GM18870 (cell line): ENCODE data around the gene TRIM38.
"Not testable (repeated sequence)": the region's sequence is repeated elsewhere in the genome, so short reads cannot be mapped to it uniquely, and the experiment has no call there.

Source experiments
- ATAC-seq: cut with Tn5 transposase; IDR thresholded peaks from one replicate; pipeline ENCODE4 v1.9.1; 2021; ENCODE audit warnings: moderate library complexity; ENCODE audit not compliant: unreplicated experiment

The TRIM38 gene

GRCh38 chr6:26000366-26001144 is 38.0 kb downstream of the TRIM38 start:
- ATAC-seq, result no peak

DNA sequence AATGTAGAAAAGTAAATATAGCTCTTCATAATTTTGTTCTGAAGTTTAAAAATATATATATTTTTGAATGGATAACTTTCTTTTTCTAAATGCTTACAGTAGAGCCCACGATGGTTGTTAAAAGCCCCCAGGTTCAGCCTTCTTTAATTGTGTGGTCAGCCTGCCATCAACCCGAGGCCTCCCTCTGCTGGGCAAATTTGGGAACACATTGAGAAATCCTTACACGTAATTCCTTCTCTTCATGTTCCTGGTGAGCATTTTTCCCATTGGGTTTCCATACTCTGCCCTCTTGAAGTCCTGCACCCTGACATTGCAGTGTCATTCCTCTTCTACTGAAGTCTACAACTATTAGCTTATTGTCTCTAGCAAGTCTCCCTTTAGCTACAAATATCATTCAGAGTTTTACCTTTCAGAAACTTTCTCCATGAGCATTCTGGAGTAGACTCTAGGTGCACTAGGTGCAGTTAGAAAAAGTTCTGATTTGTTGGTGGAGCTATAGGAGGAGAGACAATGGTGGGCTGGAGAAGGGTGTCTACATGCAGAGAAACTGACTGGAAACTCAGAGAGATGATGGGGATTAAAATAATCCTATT is 40.6 kb downstream of the TRIM38 start:
- ATAC-seq, result no peak

GRCh38 chr6:26006086-26006939 is 43.7 kb downstream of the TRIM38 start:
- no peak for ATAC-seq

DNA sequence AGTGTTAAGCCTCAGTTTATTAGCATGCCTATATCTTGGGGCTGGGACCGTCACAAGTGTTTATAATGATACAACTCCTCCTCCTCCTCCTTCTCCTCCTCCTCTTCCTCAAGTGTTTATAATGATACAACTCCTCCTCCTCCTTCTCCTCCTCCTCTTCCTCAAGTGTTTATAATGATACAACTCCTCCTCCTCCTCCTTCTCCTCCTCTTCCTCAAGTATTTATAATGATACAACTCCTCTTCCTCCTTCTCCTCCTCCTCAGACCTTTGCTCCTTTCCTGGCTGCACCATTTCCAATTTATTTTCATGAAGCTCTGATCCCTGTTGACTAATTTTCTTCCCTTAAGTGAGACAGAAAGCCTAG is 44.3 kb downstream of the TRIM38 start:
- ATAC-seq, result not testable (repeated sequence)

- ATAC-seq, result no peak
Measured at GRCh38 chr6:26008470-26008869, 45.9 kb downstream of the TRIM38 start.

DNA sequence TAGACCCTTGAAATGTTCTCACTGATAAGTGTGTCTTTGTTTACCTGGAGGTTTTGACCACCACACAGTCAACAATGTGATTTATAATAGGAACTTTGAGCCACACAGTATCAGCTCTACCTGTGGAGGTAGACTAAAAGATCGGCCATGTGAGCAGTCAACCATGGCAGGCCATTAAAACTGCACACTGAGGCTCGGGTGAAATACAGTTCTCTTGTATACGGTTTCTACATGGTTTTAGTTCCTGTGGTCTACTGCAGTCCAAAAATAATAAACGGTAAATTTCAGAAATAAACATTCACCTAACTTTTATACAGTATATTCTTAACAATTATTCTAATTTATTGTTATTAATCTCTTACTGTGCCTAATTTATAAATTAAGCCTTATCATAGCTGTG is 47.2 kb downstream of the TRIM38 start:
- no peak for ATAC-seq

- ATAC-seq, result no peak
Measured at GRCh38 chr6:26012061-26012460, 49.5 kb downstream of the TRIM38 start.

GRCh38 chr6:26014386-26014785 is 51.8 kb downstream of the TRIM38 start:
- ATAC-seq, result not testable (repeated sequence)

- no peak for ATAC-seq
Measured at GRCh38 chr6:26016245-26016962, 53.8 kb downstream of the TRIM38 start.

DNA sequence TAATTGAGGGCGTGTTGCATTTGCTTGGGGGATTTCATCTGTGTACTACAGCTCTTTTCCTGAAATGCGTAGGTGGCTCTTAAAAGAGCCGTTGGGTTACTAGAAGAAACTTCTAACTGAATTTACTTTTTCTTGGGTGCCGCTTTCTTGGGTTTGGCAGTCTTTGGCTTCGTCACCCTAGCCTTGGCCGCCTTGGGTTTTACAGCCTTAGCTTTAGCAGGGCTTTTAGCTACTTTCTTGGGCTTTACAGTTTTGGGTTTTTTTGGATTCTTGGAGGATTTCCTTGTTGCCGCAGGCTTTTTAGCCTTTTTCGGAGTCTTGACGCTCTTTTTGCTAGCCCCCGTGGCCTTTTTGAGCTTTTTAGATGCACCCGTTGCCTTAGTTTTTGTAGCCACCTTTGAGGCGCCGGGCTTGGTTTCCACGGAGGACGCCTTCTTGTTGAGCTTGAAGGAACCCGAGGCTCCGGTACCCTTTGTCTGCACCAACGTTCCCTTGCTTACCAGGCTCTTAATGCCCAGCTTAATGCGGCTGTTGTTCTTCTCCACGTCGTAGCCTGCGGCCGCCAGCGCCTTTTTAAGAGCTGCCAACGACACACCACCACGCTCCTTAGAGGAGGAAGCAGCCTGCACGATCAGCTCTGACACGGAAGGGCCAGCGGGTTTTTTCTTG is 54.5 kb downstream of the TRIM38 start:
- ATAC-seq, result no peak

- ATAC-seq, result no peak
Measured at GRCh38 chr6:26017632-26017966, 55.0 kb downstream of the TRIM38 start.

GRCh38 chr6:26019261-26019830 is 56.7 kb downstream of the TRIM38 start:
- ATAC-seq, result no peak

DNA sequence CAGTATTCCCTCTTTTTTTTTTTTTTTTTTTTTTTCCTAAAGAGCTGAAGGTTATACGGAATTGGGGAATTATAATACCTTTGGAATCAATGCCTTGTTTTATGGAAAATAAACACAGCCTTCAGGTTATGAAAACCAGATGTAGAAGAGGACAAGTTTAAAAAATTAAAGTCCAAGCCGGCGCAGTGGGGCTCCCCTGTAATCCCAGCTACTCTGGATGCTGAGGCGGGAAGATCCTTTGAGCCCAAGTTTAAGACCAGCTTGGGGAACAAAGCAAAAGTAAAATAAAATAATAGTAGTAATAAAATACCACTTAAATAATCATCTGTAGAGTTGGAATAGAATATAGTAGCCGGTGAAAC is 57.3 kb downstream of the TRIM38 start:
- no peak for ATAC-seq

GRCh38 chr6:26020329-26021000 is 57.9 kb downstream of the TRIM38 start:
- peak; percentile 57 for ATAC-seq

DNA sequence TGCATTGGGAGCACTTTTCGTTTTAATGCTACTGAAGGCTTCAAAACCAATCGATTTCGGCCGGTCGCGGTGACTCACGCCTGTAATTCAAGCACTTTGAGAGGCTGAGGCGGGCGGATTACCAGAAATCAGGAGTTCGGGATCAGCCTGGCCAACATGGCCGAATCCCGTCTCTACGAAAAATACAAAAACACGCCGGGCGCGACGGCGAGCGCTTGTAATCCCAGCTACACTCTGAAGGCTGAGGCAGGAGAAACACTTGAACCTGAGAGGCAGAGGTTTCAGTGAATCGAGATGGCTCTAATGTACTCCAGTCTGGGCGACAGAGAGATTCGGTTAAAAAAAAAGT is 58.4 kb downstream of the TRIM38 start:
- ATAC-seq, result peak; percentile 0

- ATAC-seq, result peak; percentile 28
Measured at GRCh38 chr6:26021350-26022131, 58.9 kb downstream of the TRIM38 start.

DNA sequence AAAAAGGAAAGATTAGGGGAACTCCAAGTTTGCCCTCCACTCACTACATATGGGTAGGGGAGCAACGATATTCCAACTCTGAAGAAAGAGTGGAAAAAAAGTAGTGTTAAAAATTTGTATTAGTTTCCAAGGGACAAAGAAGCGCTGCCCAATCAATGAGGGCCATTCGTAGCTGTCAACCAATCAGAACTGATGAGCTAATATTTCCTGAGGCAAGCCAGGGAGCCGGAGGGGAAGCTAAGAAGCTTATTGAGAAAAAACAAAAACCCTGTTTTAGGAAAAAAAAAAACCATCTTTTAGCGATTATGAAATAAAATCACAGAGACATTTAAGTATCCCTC is 59.5 kb downstream of the TRIM38 start:
- no peak for ATAC-seq

DNA sequence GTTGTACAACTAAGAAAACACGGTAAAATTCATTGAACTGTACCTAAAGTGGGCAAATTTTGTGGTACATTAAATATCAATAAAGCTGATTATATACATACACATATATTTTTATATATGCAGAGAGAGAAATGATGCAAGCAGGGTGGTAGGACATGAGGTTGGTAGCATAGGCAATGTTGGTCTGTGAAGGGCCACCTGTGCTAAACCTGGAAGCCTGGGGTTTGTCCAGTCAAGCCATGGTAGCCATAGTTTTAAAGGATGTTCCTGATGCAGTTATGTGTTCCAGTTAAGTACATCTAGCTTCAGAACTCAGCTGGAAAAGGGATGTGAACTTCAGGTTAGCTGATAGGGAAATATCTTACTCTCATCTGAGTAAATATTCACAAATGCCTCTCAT is 60.1 kb downstream of the TRIM38 start:
- ATAC-seq, result no peak

DNA sequence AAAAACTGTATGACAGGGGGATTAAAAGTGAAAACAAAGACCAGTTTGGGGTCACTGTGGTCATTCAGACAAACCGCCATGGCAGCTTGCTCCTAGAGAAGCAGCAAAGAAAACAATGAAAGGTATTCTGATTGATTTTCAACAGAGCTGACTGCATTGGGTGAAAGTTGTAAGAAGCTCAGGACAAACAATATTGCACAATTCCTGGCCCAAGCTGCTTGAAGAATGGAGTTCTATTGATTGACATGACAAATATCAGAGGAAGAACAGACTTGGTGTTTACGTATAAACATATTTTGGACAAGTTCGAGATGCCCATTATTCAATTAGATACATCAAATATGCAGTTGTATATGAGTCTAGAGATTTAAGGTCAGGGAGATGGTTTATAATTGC is 62.0 kb downstream of the TRIM38 start:
- ATAC-seq, result no peak
